Spinal cord (tissue), 10 donors: Measurements from ENCODE around the gene TELO2. TPM values are rescaled to one million over a fixed set of nuclear protein-coding genes. Genes with fewer than 3 reads are reported as not detected.
"Not testable (repeated sequence)": the region's sequence is repeated elsewhere in the genome, so short reads cannot be mapped to it uniquely, and the experiment has no call there.

Source experiments
- DNase-seq, 6 donors: peaks; one replicate each; pipeline versions ENCODE4 v3.0.0 to v3.0.0-alpha.2; 2013 to 2015; ENCODE audit warnings: low spot score in 6 of 6, low read depth in 4 of 6
- H3K27ac ChIP-seq: one replicate; pipeline ENCODE4 v1.5.1; 2013; ENCODE audit warnings: low read depth, low read length, control low read depth
- H3K27me3 ChIP-seq: one replicate; pipeline ENCODE4 v1.6.1; 2013; ENCODE audit warnings: low read length; ENCODE audit not compliant: control insufficient read depth, insufficient read depth
- H3K36me3 ChIP-seq: one replicate; pipeline ENCODE4 v1.6.1; 2013; ENCODE audit warnings: low read length; ENCODE audit not compliant: control insufficient read depth, insufficient read depth
- H3K4me1 ChIP-seq: one replicate; pipeline ENCODE4 v1.6.1; 2013; ENCODE audit warnings: low read length; ENCODE audit not compliant: control insufficient read depth, insufficient read depth
- H3K4me3 ChIP-seq: one replicate; pipeline ENCODE4 v1.5.1; 2013; ENCODE audit warnings: low read depth, low read length, control low read depth
- H3K9me3 ChIP-seq: one replicate; pipeline ENCODE4 v1.6.1; 2013; ENCODE audit warnings: low read length; ENCODE audit not compliant: control insufficient read depth, insufficient read depth
- WGBS: methylation state at CpG from one replicate; pipeline ENCODE4 v1.1.5; 2013; ENCODE audit warnings: missing lambda C conversion rate; ENCODE audit not compliant: insufficient coverage; 5-methylcytosine and 5-hydroxymethylcytosine counted together
- polyA plus RNA-seq, 2 donors: library from polyadenylated mRNA; unstranded; fragments of 120-200 nt; gene quantifications; one replicate each; pipeline ENCODE4 v1.2.1, GENCODE V29; 2013; ENCODE audit not compliant: insufficient read length in 2 of 2
- total RNA-seq, 2 donors: library from RNA; depleted of rRNA in 1 of 2; stranded (reverse); fragments of 120-200 nt in 1 of 2; fragments of >200 nt in 1 of 2; gene quantifications; one replicate each; pipeline versions ENCODE4 v1.2.3 to v1.2.4, GENCODE V29; 2013 to 2014
- donor health status: healthy.

The TELO2 gene
- total and polyA plus RNA-seq, 4 donors = 16.9 to 65.6 (median 37.8) TPM

GRCh38 chr16:1465567-1465915, 27.6 kb upstream of the TELO2 start:
- DNase-seq = no peak
- Histone ChIP-seq H3K9me3 (no peaks in the 10 kb centered on the region), H3K4me1 (peaks cover 7% of the 10 kb centered on the region), H3K36me3 (peaks cover 61% of the 10 kb centered on the region), H3K27ac (no peak overlapping the region), H3K27me3 (no peaks in the 10 kb centered on the region), H3K4me3 (no peak overlapping the region)
- WGBS = 92% methylated on average over 13 of the region's 13 CpGs

GRCh38 chr16:1466054-1466453, 27.1 kb upstream of the TELO2 start:
- peaks cover 10% of the 10 kb centered on the region for H3K4me1 ChIP-seq
- WGBS = 88% methylated on average over 22 of the region's 24 CpGs
- no peak for DNase-seq
- H3K36me3 ChIP-seq = peaks cover 61% of the 10 kb centered on the region
- no peak overlapping the region for H3K27ac ChIP-seq
- H3K4me3 ChIP-seq = no peak overlapping the region
- no peaks in the 10 kb centered on the region for H3K9me3 ChIP-seq
- H3K27me3 ChIP-seq = no peaks in the 10 kb centered on the region

- Histone ChIP-seq H3K9me3 (no peaks in the 10 kb centered on the region), H3K4me3 (no peak overlapping the region), H3K27ac (no peak overlapping the region), H3K4me1 (peaks cover 15% of the 10 kb centered on the region), H3K27me3 (no peaks in the 10 kb centered on the region), H3K36me3 (peaks cover 60% of the 10 kb centered on the region)
- DNase-seq = no peak
- WGBS = 83% methylated on average over 12 of the region's 14 CpGs
Measured at GRCh38 chr16:1466968-1467521, 26.1 kb upstream of the TELO2 start.

DNA sequence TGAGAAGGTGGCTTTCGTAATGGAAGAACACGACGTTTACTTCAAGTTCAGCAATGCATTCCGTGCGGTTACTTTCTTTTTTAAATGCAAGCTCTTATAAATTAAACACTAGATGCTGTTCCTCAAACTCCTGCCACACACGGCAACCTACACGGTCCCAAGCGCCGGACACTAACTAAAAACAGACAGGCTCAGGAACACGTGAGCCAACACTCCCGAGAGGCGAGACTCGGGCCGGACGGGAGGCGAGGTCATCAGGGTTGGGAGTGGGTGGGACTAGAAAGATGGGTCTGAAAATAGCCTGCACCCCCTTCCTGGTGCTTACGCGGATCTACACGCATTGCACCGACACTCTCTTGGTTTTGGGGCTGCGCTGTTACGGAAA, 24.7 kb upstream of the TELO2 start:
- Histone ChIP-seq H3K4me3 (no peak overlapping the region), H3K27ac (no peak overlapping the region), H3K27me3 (no peaks in the 10 kb centered on the region), H3K4me1 (peaks cover 18% of the 10 kb centered on the region), H3K9me3 (no peaks in the 10 kb centered on the region), H3K36me3 (peaks cover 57% of the 10 kb centered on the region)
- WGBS = 98% methylated on average over 12 of the region's 22 CpGs
- no peak for DNase-seq

- DNase-seq, H3K27ac ChIP-seq, H3K9me3 ChIP-seq, H3K4me3 ChIP-seq, H3K27me3 ChIP-seq: not testable (repeated sequence)
- 100% methylated on average over 1 of the region's 5 CpGs for WGBS
- peaks cover 55% of the 10 kb centered on the region for H3K36me3 ChIP-seq
- peaks cover 26% of the 10 kb centered on the region for H3K4me1 ChIP-seq
Measured at GRCh38 chr16:1469141-1469540, 24.0 kb upstream of the TELO2 start.

- H3K9me3 ChIP-seq = no peaks in the 10 kb centered on the region
- H3K4me1 ChIP-seq = peaks cover 28% of the 10 kb centered on the region
- H3K36me3 ChIP-seq = peaks cover 49% of the 10 kb centered on the region
- H3K27ac ChIP-seq = no peak overlapping the region
- no peak overlapping the region for H3K4me3 ChIP-seq
- H3K27me3 ChIP-seq = no peaks in the 10 kb centered on the region
- 78% methylated on average over 20 of the region's 20 CpGs for WGBS
- DNase-seq = no peak
Measured at GRCh38 chr16:1469693-1470201, 23.4 kb upstream of the TELO2 start.

GRCh38 chr16:1470481-1471251, 22.5 kb upstream of the TELO2 start:
- no peak for DNase-seq
- H3K27me3 ChIP-seq = no peaks in the 10 kb centered on the region
- no peak overlapping the region for H3K27ac ChIP-seq
- no peaks in the 10 kb centered on the region for H3K9me3 ChIP-seq
- peaks cover 32% of the 10 kb centered on the region for H3K4me1 ChIP-seq
- no peak overlapping the region for H3K4me3 ChIP-seq
- H3K36me3 ChIP-seq = peaks cover 40% of the 10 kb centered on the region
- WGBS = 84% methylated on average over 14 of the region's 14 CpGs

- H3K4me3 ChIP-seq = no peak overlapping the region
- H3K9me3 ChIP-seq = no peaks in the 10 kb centered on the region
- DNase-seq = no peak
- peaks cover 33% of the 10 kb centered on the region for H3K36me3 ChIP-seq
- no peaks in the 10 kb centered on the region for H3K27me3 ChIP-seq
- 85% methylated on average over 22 of the region's 26 CpGs for WGBS
- no peak overlapping the region for H3K27ac ChIP-seq
- peaks cover 37% of the 10 kb centered on the region for H3K4me1 ChIP-seq
Measured at GRCh38 chr16:1471569-1472194, 21.5 kb upstream of the TELO2 start.

- Histone ChIP-seq H3K4me3 (no peak overlapping the region), H3K27ac (no peak overlapping the region), H3K4me1 (peaks cover 30% of the 10 kb centered on the region), H3K9me3 (no peaks in the 10 kb centered on the region), H3K27me3 (no peaks in the 10 kb centered on the region), H3K36me3 (peaks cover 25% of the 10 kb centered on the region)
- WGBS = 37% methylated on average over 2 of the region's 3 CpGs
- no peak for DNase-seq
Measured at GRCh38 chr16:1472974-1473373, 20.2 kb upstream of the TELO2 start.
